NCI-H1694 (cell line): ENCODE measurements around the gene BRD7.

Experiments used
- DNase-seq: peaks from one replicate; lab custom pipeline; 2025; lab: John Stamatoyannopoulos, UW

The BRD7 gene

GRCh38 chr16:50289950-50290764, 78.6 kb downstream of the BRD7 start:
- DNase-seq = no peak

- DNase-seq = no peak
These were observed 79.9 kb downstream of the BRD7 start for GRCh38 chr16:50288920-50289319.

- DNase-seq = no peak
These were observed 80.8 kb downstream of the BRD7 start for GRCh38 chr16:50288026-50288425.

- DNase-seq = peak; percentile 20
These were observed 82.1 kb downstream of the BRD7 start for GRCh38 chr16:50286681-50287080.

- no peak for DNase-seq
These were observed 83.3 kb downstream of the BRD7 start for GRCh38 chr16:50285406-50286003.

- peak; percentile 13 for DNase-seq
These were observed 84.5 kb downstream of the BRD7 start for GRCh38 chr16:50284131-50284911.

- DNase-seq = no peak
These were observed 85.7 kb downstream of the BRD7 start for GRCh38 chr16:50282955-50283631.

- no peak for DNase-seq
These were observed 86.7 kb downstream of the BRD7 start for GRCh38 chr16:50282010-50282538.

GRCh38 chr16:50281391-50282009, 87.3 kb downstream of the BRD7 start:
- DNase-seq = no peak

GRCh38 chr16:50280932-50281331, 87.9 kb downstream of the BRD7 start:
- DNase-seq = no peak

- DNase-seq = no peak
These were observed 89.3 kb downstream of the BRD7 start for GRCh38 chr16:50279504-50279865.

- DNase-seq = no peak
These were observed 90.5 kb downstream of the BRD7 start for GRCh38 chr16:50278251-50278650.

GRCh38 chr16:50276801-50277555, 91.8 kb downstream of the BRD7 start:
- no peak for DNase-seq

GRCh38 chr16:50276326-50276640, 92.5 kb downstream of the BRD7 start:
- DNase-seq = no peak

- DNase-seq = no peak
These were observed 93.1 kb downstream of the BRD7 start for GRCh38 chr16:50275428-50276325.

- DNase-seq = no peak
These were observed 93.7 kb downstream of the BRD7 start for GRCh38 chr16:50275098-50275415.

- DNase-seq = no peak
These were observed 94.3 kb downstream of the BRD7 start for GRCh38 chr16:50274326-50275097.

GRCh38 chr16:50273888-50274325, 94.9 kb downstream of the BRD7 start:
- DNase-seq = no peak

- no peak for DNase-seq
These were observed 95.5 kb downstream of the BRD7 start for GRCh38 chr16:50273382-50273690.
